PC-3 (cell line): ENCODE results near the gene SLC7A5. TPM values are rescaled to one million over a fixed set of nuclear protein-coding genes. Genes with fewer than 3 reads are reported as not detected.
"Not testable (repeated sequence)": the region's sequence is repeated elsewhere in the genome, so short reads cannot be mapped to it uniquely, and the experiment has no call there.

Experiments
- ATAC-seq: fragments of 200-7000 bp; cut with Tn5 transposase; 2 replicates; pipeline ENCODE4 v1.9.1; 2020; ENCODE audit warnings: mild to moderate bottlenecking, moderate library complexity
- BruUV-seq: library from RNA; stranded (reverse); fragments of 400-500 nt; replicated peaks from 2 replicates; lab custom pipeline; 2021; lab: Mats Ljungman, UMichigan
- CTCF ChIA-PET: fragments of 300-600 bp; sonication (Branson Sonifier 250); formaldehyde crosslinking; loops from one replicate; lab custom pipeline; 2022; ENCODE audit warnings: antibody characterized with exemption; lab: Charles Lee
- POLR2A ChIA-PET: fragments of 300-600 bp; sonication (Branson Sonifier 250); formaldehyde crosslinking; loops from one replicate; lab custom pipeline; 2022; ENCODE audit warnings: antibody characterized with exemption; ENCODE audit not compliant: unreplicated experiment; lab: Charles Lee
- DNase-seq: peaks from one replicate; pipeline ENCODE4 v3.0.0-alpha.2; 2015
- H2AFZ ChIP-seq: fragments of 300-600 bp; sonication (generic); 2 replicates; pipeline ENCODE4 v1.6.0; 2016; ENCODE audit warnings: antibody characterized with exemption, low read length
- H3F3A ChIP-seq: fragments of 300-600 bp; sonication (generic); one replicate; pipeline ENCODE4 v1.6.0; 2017; ENCODE audit warnings: antibody characterized with exemption, low read length, control low read depth, mild to moderate bottlenecking; ENCODE audit not compliant: unreplicated experiment
- H3K27ac ChIP-seq: fragments of 300-600 bp; sonication (generic); 2 replicates; pipeline ENCODE4 v1.5.1; 2016; ENCODE audit warnings: mild to moderate bottlenecking, low read length
- H3K27me3 ChIP-seq: fragments of 300-600 bp; sonication (generic); 2 replicates; pipeline ENCODE4 v1.6.1; 2016; ENCODE audit warnings: low read length, mixed read lengths
- H3K36me3 ChIP-seq: fragments of 300-600 bp; sonication (generic); 2 replicates; pipeline ENCODE4 v1.6.1; 2016; ENCODE audit warnings: low read depth, mixed run types, low read length, mixed read lengths
- H3K4me1 ChIP-seq: fragments of 300-600 bp; sonication (generic); 2 replicates; pipeline ENCODE4 v1.5.1; 2016; ENCODE audit warnings: low read length; ENCODE audit not compliant: insufficient read depth
- H3K4me2 ChIP-seq: fragments of 300-600 bp; sonication (generic); 2 replicates; pipeline ENCODE4 v1.6.0; 2016; ENCODE audit warnings: low read length
- H3K4me3 ChIP-seq: fragments of 300-600 bp; sonication (generic); 2 replicates; pipeline ENCODE4 v1.5.1; 2016; ENCODE audit warnings: mild to moderate bottlenecking, low read length, mixed read lengths
- H3K79me2 ChIP-seq: fragments of 300-600 bp; sonication (generic); 2 replicates; pipeline ENCODE4 v1.6.1; 2017; ENCODE audit warnings: low read length, mixed read lengths
- H3K9ac ChIP-seq: fragments of 300-600 bp; sonication (generic); 2 replicates; pipeline ENCODE4 v1.6.0; 2016; ENCODE audit warnings: mild to moderate bottlenecking, low read length
- H3K9me2 ChIP-seq: fragments of 300-600 bp; sonication (generic); replicated peaks from 2 replicates; pipeline ENCODE4 v1.6.1; 2016; ENCODE audit warnings: mixed run types, low read length, mixed read lengths
- H3K9me3 ChIP-seq: fragments of 300-600 bp; sonication (generic); 2 replicates; pipeline ENCODE4 v1.6.1; 2016; ENCODE audit warnings: low read length, mixed read lengths
- H4K20me1 ChIP-seq: fragments of 300-600 bp; sonication (generic); 2 replicates; pipeline ENCODE4 v1.6.1; 2016; ENCODE audit warnings: low read length, mixed read lengths
- CTCF ChIP-seq: fragments of 300-600 bp; sonication (generic); conservative IDR thresholded peaks from 2 replicates; pipeline ENCODE4 v1.5.1; 2017; ENCODE audit warnings: antibody characterized with exemption, low read depth, mild to moderate bottlenecking, low read length
- intact Hi-C: fragments of 100-400 bp; cut with micrococcal nuclease; formaldehyde crosslinking; loops from 2 replicates; pipeline ENCODE4 v1.9.0; 2023
- total RNA-seq: library from RNA; depleted of rRNA; stranded (reverse); fragments of >200 nt; gene quantifications from 2 replicates; pipeline ENCODE4 v1.2.3, GENCODE V29; 2014

SLC7A5 gene
- total RNA-seq, 1 experiment from 2014 or later, result 93.2 TPM

- H3K4me3 ChIP-seq, BruUV-seq, H3K9ac ChIP-seq, H3K4me1 ChIP-seq, CTCF ChIA-PET, H3K27ac ChIP-seq, POLR2A ChIA-PET, H3F3A ChIP-seq, H3K36me3 ChIP-seq, H3K9me3 ChIP-seq, H3K79me2 ChIP-seq, H4K20me1 ChIP-seq, H2AFZ ChIP-seq, H3K27me3 ChIP-seq, H3K9me2 ChIP-seq, H3K4me2 ChIP-seq: not testable (repeated sequence)
- peak; percentile 88 for ATAC-seq
- peak; percentile 67 for DNase-seq
- intact Hi-C loops, result loop anchor here (1.0 kb wide), 1 partner anchor 131 kb away; no protein-coding TSS in a partner anchor
- TF ChIP-seq CTCF, result peak; percentile 62; the same call in 1 of the 2 replicates
Measured at GRCh38 chr16:87909203-87909935, 40.1 kb upstream of the SLC7A5 start.

- H3F3A ChIP-seq, H3K9ac ChIP-seq, H2AFZ ChIP-seq, H3K4me1 ChIP-seq, ATAC-seq, H3K27me3 ChIP-seq, H4K20me1 ChIP-seq, H3K36me3 ChIP-seq, H3K79me2 ChIP-seq, DNase-seq, H3K9me3 ChIP-seq, BruUV-seq, H3K4me3 ChIP-seq, CTCF ChIA-PET, H3K9me2 ChIP-seq, H3K27ac ChIP-seq, POLR2A ChIA-PET, H3K4me2 ChIP-seq, intact Hi-C loops: not testable (repeated sequence)
Measured at GRCh38 chr16:87908101-87908500, 38.8 kb upstream of the SLC7A5 start.

- POLR2A ChIA-PET, result not testable (repeated sequence)
Measured at GRCh38 chr16:87905521-87905920, 36.2 kb upstream of the SLC7A5 start.

GRCh38 chr16:87904963-87905362, 35.7 kb upstream of the SLC7A5 start:
- H3F3A ChIP-seq, H3K27me3 ChIP-seq, ATAC-seq, H3K9ac ChIP-seq, H3K36me3 ChIP-seq, intact Hi-C loops, H3K9me2 ChIP-seq, BruUV-seq, H2AFZ ChIP-seq, H3K4me1 ChIP-seq, H3K27ac ChIP-seq, H3K4me2 ChIP-seq, DNase-seq, POLR2A ChIA-PET, CTCF ChIA-PET, H3K4me3 ChIP-seq, H4K20me1 ChIP-seq, H3K9me3 ChIP-seq, H3K79me2 ChIP-seq: not testable (repeated sequence)

More at GRCh38 chr16:87905521-87905920, 36.2 kb upstream of the SLC7A5 start:
- H3K9me3 ChIP-seq, H3K27ac ChIP-seq, H3K36me3 ChIP-seq, intact Hi-C loops, H3K4me2 ChIP-seq, H3K4me1 ChIP-seq, BruUV-seq, H3K27me3 ChIP-seq, H3K9me2 ChIP-seq, H3K79me2 ChIP-seq, CTCF ChIA-PET, DNase-seq, H4K20me1 ChIP-seq, H3K4me3 ChIP-seq, H3F3A ChIP-seq, ATAC-seq, H3K9ac ChIP-seq, H2AFZ ChIP-seq: not testable (repeated sequence)

- H3K79me2 ChIP-seq, POLR2A ChIA-PET, H3F3A ChIP-seq, H3K4me2 ChIP-seq, H3K36me3 ChIP-seq, H4K20me1 ChIP-seq, ATAC-seq, H3K9ac ChIP-seq, H3K9me3 ChIP-seq, intact Hi-C loops, H3K27me3 ChIP-seq, H3K9me2 ChIP-seq, H3K27ac ChIP-seq, BruUV-seq, DNase-seq, H3K4me1 ChIP-seq, CTCF ChIA-PET, H3K4me3 ChIP-seq, H2AFZ ChIP-seq: not testable (repeated sequence)
Measured at GRCh38 chr16:87900489-87900888, 31.2 kb upstream of the SLC7A5 start.
